SW 1271 (cell line): ENCODE measurements around the gene PBRM1.

Source experiments
- DNase-seq, 2 experiments: peaks; one replicate each; lab custom pipeline; 2025; lab: John Stamatoyannopoulos, UW

Gene PBRM1

DNA sequence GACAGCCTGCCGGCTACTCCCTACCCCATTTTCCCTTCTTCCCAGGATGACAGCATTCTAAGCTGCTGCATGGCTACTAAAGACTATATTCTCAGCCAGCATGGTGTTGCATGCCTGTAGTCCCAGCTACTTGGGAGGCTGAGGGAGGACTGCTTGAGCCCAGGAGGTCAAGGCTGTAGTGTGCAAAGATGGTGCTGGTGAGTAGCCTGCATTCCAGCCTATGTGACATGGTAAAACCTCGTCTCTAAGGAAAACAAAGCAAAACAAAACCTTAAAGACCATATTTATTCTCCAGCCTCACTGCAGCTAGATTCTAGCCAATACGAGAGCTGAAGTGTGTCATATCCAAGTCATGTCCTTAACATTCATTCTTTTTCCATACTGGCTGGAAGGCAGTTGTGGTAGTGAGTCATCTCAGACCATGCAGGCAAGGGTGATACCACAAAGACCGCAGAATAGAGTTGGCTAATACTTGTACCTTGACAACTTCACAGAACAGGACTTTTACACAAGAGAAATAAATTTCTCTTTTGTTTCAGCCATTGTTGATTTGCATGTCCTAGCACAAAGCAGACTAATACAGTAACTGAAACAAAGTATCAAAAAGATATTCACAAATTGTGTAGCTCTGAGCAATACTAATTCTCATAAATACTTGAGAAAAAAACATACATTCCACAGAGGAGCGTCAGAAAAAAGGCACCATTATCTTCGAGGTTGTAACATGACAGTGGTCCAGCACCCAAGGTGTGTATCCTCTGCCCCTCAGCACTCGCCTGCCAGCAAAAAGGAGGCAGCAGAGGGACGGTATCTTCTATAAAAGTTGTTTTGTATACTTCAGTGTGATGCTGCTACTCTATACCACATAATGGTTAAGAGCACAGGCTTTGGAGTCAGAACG is 14.8 kb downstream of the PBRM1 start:
- peak; percentile 92 to 97 for DNase-seq

DNA sequence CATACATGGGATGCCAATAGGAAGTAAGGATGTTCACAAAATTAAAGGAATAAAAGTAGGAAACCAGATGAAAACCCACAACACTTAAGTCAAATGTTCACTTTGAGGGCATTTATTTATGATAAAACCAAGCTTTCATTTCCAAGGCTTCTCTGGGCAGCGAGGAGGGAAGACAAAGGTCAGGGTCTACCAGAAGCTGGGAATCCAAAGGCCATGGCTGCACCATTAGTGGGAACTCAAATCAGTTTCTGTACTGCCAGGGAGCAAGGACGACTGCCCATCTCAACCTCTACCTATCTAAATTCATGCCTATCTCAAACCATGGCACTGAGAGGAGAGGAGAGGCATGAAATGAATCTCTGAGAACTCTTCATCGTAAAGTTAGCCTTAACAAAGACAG is 22.6 kb downstream of the PBRM1 start:
- DNase-seq = no peak

DNA sequence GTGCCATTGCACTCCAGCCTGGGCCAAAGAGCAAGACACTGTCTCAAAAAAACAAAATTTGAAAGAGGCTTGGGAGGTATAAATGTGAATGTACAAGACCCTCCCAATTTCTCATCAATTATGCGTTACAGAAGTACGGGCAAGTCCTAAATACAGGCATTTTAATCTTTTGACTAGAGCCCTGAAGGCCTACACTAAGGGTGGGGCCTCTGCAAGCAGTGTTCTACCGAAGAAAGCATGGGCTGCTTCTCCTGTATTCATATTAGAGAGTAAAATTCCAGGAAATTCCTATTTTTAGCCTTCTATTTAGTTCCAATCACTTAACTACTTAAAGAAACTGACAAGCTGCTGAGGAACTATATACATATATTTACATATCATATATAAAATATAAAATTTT is 25.7 kb downstream of the PBRM1 start:
- DNase-seq = no peak

DNA sequence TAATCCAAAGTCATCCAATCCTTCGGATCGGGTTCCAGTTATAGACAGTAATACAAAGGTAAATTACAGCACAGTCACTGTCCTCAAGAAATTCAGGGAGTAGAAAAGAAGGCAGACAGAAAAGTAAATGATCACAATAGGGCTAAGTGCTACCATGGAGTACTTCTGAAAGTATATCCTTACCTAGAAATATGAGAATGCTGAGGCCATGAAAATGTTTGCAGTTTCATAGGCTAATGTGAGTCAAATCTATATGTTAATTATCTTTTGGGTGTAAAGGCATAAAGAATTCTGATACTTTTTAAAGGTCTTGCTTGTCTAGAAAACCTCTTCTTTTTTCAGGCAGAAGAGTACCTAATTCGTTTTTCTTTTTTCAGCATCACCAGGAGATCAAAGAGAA is 29.8 kb downstream of the PBRM1 start:
- no peak for DNase-seq

DNA sequence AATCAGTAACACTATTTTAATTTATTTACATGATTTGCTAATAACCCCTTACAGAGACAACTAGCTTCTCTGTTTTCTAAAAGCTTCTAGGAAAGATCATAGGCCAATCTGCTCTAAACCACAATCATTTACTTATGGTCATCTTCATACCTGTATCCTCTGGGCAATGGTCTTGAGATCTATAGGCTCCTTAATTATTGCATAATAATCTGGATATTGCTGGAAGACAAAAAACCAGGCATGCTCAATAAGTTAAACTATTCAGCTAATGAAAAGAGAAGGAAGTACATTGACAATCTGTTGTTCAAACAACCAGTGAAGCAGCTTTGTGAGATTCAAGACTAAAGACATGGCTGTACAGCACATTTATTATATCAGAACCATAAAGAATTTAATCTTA is 34.1 kb downstream of the PBRM1 start:
- DNase-seq = no peak

DNA sequence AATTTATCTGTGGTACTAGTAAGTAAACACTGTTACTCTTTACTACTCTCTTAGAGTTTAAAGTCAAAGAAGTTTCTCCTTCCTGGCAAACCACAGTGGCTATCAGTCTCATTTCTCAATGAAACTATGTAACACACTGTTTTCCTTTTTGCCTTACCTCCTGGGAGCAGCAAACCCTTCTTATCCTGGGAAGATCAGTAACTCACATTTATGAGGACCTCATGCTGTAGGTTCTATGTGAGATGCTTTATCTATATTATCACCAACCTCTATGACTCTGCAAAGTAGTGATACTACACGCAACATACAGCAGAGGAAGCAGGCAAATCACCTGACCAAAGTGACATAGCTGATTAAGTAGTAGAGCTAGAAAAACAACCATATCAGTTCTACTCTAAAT is 35.3 kb downstream of the PBRM1 start:
- DNase-seq = no peak

DNA sequence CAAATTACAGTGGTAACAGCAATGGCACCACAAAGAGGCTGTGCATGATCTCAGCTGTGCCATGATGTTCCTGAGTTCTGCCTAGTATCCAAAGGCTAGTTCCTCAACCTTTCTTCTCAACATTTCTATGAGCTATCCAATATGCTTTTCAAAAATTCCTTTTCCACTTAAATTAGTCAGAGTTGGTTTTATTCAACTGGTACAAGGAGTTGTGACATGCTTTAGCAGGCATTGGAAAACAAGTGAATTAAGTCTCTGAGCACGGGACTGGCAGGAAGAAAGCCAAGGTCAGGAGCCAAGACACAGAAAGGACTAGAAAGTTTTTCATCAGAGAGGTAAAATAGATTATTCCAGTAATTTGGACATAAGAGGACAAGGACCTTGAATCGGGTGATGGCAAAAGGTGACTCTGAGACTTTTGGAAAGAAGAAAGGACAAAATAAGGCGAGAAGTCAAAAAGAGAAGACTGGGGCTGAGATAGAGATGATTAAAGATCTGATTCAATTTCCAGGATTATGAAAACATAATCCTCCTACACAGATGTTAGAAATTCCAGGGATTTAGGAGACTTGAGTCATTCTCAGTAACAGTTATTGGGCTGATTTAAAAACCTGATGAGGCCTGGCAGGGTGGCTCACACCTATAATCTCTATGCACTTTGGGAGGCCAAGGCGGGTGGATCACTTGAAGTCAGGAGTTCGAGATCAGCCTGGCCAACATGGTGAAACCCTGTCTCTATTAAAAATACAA is 36.1 kb downstream of the PBRM1 start:
- DNase-seq = peak in 1 of 2 experiments; percentile 50

DNA sequence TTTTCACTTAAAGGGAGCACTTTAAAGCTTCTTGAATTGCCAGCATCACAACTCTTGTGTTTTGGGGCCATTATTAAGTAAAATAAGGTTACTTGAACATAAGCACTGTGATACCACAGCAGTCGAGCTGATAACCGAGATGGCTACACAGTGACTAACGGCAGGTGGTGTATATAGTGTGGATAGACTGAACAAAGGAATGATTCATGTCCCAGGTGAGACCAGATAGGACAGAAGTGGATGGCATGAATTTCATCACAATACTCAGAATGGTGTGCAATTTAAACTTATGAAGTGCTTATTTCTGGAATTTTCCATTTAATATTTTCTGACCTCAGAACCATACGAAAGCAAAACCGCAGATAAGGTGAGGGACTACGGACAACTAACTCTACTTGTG is 40.2 kb downstream of the PBRM1 start:
- DNase-seq = no peak

DNA sequence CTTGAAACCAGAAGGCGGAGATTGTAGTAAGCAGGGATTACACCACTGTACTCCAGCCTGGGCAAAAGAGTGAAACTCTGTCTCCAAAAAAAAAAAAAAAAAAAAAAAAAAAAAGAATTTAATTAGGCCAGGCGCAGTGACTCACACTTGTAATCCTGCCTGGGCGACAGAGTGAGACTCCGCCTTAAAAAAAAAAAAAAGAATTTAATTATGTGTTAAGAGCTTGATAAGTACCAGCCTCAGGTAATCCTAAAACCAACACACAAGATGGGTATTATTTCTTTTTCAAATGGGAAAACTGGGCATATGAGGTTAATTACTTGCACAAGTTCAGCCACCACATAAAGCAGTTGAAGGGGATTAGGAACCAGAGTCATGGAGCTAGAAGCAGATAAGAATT is 49.0 kb downstream of the PBRM1 start:
- no peak for DNase-seq

DNA sequence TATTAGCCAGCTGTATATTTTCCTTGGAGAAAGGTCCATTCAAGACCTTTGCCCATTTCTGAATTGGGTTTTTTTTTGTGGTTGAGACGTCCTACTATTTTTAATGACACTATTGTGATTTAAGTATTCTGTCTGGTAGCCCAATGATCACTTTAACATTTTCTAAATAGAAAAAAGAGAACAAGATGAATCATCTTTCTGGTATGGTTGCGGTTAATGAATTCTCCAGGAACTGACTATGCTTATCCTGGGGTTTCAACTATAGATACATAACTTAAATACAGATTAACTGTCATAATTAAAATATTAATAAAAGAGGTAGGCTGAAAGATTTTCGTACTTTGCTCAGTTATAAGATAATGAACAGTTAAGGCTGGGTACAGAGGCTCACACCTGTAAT is 51.9 kb downstream of the PBRM1 start:
- no peak for DNase-seq

DNA sequence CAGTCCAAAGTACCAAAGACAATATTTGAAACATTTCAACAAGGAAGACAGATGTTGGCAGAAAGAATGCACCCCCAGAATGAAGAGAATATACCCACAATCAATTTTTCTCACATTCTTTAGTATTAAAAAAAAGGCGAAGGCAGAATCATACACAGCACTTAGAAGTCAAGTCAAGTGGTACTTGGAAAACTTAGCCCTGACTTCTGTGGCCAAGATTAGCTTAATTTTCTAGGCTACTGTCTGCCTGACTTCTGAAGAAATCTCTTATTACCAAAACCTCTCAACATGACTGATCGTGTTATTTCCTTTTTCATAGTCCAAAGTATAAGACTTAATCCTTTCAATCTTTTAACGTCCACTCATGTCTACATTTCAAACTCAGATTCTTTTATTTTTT is 60.7 kb downstream of the PBRM1 start:
- DNase-seq = no peak

DNA sequence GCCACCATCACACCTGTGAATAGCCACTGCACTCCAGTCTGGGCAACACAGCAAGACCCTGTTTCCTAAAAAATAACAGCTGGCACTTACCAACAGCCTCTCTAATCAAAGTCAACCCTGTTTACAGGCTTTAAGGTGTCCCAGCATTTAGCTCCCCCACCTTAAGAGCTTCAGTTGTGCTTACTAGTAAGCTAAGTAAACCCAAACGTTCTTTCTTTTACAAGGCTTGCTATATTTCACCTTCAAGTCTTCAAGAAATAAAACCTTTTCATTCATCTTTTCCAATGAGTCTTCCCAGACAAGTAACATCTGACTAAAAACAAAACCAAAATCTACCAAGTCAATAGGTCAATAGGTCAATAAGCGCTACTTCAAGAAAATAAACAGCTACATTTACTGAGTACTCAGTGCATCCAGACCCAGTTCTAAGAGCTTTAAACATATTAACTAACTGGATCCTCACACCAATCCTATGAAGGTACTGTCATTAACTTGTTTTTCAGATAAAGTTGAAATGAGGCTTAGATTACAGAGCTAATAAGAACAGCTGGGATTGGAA is 62.4 kb downstream of the PBRM1 start:
- no peak for DNase-seq

DNA sequence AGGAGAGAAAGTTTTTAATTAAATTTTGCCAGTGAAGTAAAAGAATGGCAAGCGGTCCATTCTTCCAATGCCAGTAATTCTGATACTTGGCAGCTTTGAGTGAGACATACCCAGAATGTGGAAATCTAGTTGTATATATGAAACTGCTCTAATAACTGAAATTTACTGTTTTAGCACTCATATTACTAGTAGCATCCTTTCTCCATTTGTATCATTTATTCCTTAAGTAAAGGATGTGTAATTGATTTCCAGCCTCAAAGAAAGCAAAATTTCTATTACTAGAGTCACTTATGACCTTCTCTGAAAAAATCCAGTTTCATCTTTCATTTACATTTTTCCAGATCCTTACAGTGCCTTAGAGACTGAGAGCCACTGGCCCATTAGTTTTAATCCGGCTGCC is 65.1 kb downstream of the PBRM1 start:
- no peak for DNase-seq

DNA sequence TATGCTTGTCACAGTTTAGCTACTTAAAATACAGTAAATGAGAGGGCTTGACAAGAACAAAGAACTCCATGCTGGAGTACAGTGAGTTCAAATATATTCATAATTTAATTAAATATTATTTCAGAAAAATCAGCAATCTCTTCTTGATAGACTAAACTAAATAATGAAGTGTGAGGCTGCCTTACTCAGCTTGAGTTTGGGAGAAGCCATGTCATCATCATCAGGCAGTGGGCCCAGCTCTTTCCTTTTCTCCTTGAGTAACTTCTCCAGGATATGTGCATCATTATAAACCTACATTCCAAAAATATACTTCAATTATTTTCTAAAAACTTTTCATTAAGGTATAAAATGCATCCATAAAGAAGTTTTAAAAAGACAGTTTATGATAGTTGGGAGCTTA is 70.5 kb downstream of the PBRM1 start:
- no peak for DNase-seq

DNA sequence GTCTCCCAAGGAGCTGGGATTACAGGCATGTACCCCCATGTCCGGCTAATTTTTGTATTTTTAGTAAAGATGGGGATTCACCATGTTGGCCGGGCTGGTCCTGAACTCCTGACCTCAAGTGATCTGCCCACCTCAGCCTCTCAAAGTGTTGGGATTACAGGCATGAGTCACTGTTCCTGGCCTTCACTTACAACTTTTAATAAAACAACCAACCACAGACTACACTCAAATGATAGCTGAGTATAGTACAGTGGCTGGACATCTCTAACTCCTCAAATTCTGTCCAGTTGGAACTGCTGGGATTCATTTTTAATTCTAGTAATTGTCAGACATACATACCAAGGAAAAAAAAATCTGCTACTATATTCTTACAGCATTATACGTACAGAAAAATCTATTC is 71.0 kb downstream of the PBRM1 start:
- no peak for DNase-seq

DNA sequence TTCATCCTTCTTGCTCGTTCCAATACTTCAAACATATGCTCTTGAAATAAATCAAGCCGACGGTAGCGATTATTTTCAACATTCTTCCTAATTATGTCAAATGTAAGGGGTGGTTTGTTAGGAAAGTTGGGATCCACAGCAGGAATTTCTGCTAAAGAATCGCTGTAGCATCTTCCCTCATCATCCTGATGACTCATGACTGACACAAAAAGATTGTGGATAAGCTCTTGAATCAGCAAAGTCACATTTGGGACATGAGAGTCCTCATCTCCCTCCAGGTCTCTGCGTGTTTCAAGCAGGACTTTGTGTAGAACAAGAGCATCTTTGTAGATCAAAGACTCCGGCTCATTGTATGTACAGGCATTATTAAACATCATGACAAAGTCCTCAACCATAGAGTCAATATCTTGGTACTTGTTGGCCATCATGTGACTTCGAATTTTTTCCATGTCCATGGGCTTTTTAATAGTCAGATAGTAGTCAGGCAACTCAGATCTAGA is 76.3 kb downstream of the PBRM1 start:
- DNase-seq = no peak

DNA sequence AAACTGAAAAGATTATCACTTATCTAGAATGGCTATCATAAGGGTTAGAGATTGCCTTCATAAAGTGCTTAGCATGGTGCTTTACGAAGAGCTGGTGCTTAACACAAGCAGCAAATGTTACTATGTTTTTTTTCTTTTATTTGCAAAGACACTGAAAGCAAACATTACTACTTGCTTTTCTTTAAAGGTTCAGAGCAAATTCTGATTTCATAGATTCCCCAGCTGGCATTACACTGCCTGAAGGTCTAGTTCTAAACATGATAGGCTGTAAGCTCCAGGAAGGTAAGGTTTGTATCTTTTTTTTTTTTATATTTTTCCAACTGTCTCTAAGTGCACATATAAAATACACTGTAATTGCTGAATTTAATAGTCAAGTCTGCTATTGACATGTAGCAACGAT is 77.4 kb downstream of the PBRM1 start:
- DNase-seq = no peak

DNA sequence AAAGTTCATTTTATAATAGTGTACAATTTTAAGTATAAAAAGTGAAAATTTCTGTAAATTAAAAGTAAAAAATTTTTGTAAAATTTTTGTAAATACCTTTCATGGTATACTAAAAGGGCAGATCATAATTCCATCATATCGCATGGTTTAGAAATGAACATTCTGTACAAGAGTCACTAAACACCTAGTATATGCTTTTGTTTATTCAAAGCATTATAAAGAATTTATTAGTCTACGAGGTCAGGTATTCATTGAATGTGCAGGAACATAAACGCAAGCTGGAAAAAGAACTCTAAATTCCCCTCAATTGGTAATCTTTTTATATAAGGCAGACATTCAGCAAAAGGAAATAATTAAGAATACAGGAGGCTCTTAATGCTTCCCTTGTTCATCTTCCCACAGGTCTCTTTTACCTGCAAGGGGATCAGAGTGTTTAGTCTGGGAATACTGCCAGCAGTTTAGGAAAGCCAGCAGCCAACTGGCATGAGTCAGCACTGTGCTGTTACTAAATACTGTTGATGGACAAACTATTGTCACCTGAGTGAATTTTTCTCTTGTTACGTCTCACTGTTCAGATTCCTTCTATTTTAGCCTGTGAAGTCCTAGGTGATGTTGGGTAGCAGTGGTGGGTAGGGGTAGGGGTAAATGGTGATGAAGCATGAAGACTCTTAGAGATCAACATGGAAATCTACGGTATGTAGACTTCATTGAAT is 79.2 kb downstream of the PBRM1 start:
- peak in 1 of 2 experiments; percentile 4 for DNase-seq

DNA sequence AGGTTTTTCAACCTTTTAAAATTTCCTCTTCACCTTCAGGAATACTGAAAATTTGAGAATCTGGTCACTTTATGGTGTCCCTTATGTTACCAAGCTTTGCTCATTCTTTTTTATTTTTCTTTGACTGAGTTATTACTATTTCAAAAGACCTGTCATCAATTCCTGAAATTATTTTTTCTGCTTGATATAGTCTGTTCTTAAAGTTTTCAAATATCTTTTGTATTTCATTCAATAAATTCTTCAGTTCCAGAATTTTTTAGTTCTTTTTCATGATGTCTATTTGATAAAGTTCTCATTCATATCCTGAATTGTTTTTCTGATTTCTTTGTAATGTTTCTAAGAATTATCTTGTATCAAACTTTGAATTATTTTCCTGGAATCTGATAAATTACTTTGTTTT is 85.5 kb downstream of the PBRM1 start:
- no peak for DNase-seq

DNA sequence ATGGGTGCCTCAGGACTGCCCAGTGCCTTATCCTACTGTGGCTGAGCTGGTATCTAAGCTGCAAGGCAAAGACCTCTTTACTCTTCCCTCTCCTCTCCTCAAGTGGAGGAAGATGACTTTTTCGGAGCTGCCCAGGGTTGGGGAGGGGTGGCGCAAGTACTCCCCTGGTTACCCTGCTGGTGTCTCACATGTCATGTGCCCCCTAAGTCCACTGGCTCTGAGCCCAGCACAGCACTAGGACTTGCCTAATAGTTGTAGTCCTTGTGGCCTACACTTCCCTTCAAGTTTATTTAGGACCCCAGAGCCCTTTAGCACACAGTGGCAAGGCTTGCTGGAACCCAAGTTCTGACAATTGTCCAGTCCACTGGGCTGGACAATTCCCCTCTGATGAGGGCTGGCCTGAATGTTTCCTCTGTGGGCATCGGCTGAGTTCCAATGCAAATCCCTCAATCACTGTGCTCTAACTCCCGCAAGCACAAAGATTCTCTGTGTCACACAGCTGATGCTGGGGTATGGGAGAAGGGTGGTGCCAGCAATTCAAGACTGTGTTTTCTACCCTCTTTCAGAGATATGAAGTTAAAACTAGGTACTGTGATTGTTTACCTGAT is 89.0 kb downstream of the PBRM1 start:
- DNase-seq = no peak

DNA sequence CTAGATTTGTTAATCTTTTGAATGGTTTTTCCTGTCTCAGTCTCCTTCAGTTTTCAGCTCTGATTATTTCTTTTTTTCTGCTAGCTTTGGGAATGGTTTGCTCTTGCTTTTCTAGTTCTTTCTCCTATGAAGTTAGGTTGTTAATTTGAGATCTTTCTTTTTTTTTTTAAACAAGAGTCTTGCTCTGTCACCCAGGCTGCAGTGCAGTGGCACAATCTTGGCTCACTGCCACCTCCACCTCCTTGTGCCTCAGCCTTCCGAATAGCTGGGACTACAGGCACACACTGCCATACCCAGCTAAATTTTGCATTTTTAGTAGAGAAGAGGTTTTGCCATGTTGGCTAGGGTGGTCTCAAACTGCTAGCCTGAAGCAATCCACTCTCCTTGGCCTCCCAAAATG is 92.6 kb downstream of the PBRM1 start:
- DNase-seq = no peak
